ENCODE data around the gene IGF2BP2. TPM values are rescaled to one million over a fixed set of nuclear protein-coding genes. Genes with fewer than 3 reads are reported as not detected.
"Not testable (repeated sequence)": the region's sequence is repeated elsewhere in the genome, so short reads cannot be mapped to it uniquely, and the experiment has no call there.

The IGF2BP2 gene
- polyA plus RNA-seq, 1 donor = 38.3 TPM

DNA sequence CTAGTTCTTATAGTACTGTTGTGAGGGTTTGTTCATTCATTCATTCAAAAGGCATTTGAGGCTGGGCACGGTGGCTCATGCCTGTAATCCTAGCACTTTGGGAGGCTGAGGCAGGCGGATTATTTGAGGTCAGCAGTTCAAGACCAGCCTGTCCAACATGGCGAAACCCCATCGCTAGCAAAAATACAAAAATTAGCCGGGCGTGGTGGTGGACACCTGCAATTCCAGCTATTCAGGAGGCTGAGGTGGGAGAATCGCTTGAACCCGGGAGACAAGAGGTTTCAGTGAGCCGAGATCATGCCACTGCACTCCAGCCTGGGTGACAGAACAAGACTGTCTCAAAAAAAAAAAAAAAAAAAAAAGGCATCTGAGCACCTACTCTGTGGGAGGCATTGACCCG, 163.5 kb downstream of the IGF2BP2 start:
- DNase-seq (ENCODE audit: low read depth) = not testable (repeated sequence)

DNA sequence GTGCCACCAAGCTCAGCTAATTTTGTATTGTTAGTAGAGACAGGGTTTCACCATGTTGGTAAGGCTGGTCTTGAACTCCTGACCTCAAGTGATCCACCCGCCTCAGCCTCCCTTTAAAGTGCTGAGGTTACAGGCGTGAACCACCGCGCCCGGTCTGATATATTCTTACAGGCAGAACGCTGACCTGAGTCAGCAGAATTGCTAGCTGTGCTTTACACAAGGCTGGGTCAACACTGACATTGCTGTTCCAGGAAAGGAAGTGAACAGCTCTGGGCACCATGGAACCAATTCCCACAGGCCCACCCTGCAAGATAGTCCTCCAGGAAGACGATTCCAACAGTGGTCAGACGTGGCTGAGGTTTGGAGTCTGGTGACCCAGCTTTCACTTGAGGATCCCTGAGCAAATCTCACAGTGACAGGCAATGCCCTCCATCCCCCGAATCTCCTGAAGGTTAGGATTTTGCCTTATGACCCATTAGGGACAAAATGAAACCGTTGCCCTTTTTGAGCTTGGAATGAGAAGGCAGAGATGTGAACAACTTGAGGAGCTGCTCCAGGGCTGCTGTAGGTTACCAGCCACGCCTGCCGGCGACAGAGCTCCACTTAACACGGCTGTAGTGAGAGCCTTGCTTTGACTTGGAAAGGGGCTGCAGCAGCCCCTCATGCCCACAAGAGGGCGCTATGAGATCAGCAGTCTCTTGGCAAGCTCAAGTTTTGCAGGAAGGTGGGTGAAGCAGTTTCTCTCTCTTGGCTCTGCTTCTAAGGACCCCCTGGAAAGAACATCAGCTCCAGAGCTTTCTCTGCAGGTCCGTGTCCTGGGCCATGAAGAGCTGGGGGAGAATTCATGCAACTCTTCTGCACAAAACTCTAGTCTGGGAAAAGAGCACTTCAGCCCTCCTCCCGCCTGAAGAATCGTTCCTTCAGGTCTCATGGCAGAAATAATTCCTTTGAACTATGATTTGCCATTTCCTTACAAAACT, 164.6 kb downstream of the IGF2BP2 start:
- DNase-seq (ENCODE audit: low read depth) = peak; percentile 44

DNA sequence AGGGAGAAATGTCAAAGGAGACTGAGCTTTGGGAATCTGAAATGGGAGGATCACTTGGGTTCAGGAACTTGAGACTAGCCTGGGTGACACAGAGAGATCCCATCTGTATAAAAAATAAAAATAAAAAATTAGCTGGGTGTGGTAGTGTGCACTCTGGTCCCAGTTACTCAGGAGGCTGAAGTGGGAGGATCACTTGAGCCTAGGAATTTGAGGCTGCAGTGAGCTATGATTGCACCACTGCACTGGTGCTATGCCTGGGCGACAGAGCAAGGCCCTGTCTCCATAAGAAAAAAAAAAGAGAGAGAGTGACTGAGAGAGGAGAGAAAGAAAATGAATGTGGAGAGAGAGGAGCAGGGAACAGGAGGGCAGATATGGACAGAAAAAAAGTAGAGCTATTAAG, 165.9 kb downstream of the IGF2BP2 start:
- no peak for DNase-seq (ENCODE audit: low read depth)

DNA sequence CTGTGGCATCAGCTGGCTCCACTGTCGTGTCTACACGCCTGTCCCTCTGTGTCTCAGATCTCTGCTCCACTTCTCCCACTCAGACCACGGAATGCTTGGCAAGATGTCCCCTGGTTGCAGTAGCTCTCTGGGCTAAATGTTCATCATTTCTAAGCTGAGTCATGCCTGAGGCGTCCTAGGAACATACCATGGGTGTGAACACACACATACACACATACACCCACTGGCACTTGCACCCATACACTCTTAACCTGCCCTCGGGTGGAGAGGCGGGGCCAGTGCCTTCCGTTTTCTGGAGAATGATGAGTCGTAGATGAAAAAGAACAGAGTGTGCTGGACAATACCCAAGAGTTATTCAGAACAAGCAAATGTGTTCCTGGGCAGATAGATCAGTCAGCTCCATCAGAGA, 166.3 kb downstream of the IGF2BP2 start:
- DNase-seq (ENCODE audit: low read depth) = no peak

DNA sequence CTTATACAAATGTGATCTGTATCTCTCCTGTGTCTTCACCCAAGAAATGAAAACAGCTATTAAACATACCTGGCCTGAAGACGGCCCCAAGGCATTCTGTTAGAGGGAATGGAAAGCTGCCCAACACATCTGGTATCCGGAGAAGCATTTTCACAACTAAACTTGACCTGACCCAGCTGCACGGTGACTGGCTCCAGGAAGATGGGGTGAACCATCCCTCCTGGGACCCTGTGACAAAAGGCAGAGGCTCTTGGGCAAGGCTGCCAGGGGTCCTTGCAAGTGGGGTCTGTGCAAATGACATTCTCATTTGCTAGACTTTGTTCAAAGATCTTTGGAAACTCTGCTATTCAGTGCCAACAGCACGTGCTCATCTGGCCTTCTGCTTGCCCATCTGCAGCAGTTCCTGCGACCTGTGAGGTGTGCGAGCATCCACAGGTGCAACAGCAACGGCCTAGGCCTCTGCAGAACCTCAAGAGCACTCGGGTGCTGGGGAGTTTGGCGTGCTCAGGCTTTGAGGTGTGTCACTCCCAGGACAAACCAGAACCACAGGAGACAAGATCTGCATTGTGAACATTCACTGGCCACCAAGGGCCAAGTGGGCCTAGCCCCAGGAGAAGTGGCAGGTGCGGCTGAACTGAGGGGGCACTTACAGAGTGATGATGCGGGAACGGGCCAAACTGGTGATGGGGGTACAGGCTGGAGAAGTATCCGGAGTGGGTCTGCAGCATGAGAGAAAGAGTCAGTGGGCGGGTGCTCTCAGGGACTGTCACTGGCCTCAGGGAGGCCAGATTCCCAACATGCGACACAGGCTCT, 166.9 kb downstream of the IGF2BP2 start:
- DNase-seq (ENCODE audit: low read depth) = no peak

DNA sequence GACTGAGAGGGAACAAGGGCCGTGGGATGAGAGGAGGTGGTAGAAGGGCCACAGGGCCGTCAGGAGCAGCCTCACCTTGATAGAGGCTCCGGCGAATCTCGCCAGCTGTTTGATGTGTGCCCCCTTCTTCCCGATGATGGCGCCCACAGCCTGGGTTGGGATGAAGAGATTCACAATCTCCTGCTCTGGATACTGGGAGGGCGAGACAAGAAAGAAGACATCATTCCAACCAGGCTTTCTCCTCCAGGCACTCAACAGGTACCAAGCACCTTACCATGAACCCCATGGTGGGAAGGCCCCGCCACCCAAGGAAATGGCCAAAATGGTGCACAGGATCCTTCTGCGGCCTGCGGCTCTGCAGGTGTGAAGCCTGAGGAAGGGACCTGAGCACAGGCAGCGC, 167.6 kb downstream of the IGF2BP2 start:
- DNase-seq (ENCODE audit: low read depth) = no peak

DNA sequence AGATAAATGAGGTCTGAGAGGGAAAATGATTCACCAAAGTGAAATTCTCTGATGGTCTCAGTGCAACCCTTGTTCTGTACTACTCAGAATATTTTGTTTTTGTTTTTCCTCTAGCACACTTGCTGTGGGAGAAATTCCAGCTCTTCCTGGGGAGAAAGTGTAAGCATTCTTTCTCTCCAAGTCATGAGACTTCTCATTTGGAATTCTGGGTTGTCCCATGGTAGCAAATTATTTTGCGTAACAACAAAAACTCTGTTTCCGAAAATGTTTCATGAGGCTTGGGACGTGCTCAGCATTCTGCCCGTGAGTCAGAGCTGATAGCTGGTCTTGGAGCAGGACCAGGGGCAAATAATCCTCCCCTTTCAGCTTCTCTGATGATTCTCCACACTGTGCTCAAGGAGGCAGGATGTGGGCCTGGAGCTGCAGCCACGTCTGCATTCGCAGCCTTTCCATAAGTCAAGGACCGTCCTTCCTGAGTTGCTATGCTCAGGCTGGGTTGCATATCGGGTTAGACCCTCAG, 168.5 kb downstream of the IGF2BP2 start:
- no peak for DNase-seq (ENCODE audit: low read depth)

DNA sequence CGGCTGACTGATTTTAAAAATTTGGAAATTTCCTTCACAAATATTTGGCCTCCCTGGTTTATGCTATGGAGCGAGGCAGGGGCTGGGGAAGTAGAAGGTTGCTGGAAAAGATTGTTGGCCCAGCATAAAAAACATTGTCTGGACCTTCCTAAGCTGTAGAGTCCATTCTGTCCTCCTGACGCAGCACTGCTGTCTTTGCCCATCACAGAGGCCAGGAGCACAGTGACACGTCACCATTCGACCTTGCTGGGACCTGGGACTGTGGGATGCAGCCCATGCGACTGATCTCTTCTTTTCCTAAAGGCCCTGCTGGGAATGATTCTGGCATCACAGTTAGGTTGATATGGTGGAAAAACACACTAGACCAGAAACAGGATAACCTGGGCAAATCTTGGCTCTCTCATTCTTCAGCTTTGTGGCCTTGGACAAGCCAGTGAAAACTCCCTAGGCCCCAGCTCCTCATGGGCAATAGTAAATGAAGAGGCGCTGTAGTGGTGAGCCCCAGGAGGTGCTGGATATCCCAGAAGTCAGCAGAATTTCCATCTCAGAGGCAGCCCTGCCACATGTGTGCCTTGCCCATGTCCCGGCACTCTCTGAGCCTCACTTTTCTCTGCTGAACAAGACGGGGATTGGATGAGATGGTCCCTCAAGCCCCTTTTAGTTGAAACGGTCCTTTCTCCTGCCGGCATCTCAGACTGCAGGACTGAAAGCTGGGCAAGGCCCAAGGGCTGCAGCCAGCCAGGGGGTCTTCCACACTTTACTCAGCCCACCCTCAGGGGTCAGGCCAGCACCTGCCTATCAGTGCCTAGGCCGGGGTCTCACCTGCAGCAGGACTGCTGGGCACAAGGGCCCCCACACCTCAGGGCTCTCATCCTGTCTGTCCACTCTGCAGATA, 169.2 kb downstream of the IGF2BP2 start:
- no peak for DNase-seq (ENCODE audit: low read depth)

DNA sequence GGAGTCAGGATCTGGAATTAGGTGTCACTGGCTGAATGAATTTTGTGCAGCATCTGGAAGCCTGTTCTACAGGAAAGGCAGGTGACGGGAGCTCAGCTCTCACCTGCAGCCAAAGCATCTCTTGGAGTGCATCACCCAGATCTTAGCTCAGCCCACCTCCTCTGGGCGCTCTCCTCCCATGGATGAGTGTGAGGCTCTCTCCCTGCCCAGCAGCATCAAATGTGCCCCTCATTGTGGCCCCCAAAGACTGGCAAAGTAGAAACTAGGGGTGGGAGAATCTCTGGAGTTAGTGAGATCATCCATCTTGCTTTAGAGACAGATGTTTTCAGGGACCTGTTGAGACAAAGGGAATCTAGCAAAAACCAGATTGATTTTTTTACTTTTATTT, 170.1 kb downstream of the IGF2BP2 start:
- DNase-seq (ENCODE audit: low read depth) = no peak

DNA sequence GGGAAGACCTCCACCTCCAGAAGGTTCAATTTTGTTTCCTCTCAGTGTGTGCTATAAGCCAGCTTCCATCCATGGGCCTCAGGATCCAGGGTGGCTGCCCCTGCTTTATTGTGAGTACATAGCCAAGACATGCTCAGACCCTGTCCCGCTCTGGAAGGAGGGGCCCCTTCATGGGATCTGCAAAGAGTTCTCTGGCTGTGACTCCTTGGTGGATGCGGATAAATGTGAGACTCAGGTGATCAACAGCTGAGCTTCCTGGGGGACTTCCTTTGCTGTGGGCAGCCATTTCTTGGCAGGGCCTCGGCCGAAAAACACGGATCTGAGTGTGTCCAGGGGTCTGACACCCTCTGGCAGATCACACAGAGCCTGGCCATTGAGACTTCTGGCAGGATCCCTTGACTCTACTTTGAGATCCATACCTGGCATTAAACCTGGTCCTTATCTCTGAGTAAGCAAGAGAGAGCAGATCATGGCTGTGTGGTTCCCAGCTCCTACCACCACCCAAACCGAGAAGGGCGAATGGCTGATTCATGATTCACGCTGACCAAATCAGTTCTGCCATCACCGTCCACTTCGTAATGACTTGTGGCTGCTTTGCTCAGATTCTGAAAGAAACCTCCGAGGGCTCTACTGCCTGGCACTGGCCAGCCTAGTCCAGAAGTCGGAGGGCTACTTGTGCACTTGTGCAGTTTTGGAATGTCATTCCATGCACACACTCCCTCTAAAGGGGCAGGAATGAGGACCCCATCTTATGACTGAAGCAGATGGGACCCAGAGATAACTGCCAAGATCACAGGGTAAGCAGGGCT, 170.7 kb downstream of the IGF2BP2 start:
- DNase-seq (ENCODE audit: low read depth) = no peak

DNA sequence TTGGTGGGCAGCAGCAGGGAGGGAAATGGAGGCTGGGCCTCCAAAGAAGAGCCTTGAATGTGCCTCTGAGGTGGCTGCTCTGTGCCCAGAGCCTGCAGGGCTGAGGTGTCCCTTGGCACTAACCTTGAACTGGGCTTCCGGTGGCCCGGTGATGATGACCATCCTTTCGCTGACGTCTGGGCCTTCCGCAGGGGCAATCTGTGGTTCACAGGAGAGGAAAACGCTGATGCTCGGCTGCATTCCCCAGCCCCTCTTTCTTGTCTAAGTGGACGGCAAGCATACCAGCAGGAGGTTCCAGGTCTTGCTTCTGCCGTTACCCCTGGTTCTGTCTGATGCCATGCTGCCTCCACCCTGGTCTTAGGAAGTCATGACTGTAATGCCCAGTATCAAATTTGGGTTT, 172.9 kb downstream of the IGF2BP2 start:
- DNase-seq (ENCODE audit: low read depth) = no peak

DNA sequence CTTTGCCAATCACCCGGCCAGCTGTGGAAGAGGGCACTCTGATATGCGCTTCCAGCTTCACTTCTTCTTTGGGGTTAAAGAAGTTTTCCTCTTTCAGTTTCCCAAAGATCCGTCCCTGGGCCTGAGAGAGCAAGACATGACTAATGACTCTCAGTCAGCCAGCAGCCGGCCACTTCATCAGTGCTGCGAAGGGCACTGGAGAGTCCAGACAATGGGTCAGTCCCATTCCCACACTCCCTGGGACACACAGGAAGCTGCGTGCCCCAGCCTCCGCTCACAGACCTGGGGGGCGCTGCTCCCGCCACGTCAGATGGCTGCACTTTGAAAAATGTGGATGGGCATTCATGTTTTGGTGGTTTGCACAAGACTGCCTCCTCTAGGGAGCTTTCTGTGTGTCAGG, 175.4 kb downstream of the IGF2BP2 start:
- DNase-seq (ENCODE audit: low read depth) = no peak

DNA sequence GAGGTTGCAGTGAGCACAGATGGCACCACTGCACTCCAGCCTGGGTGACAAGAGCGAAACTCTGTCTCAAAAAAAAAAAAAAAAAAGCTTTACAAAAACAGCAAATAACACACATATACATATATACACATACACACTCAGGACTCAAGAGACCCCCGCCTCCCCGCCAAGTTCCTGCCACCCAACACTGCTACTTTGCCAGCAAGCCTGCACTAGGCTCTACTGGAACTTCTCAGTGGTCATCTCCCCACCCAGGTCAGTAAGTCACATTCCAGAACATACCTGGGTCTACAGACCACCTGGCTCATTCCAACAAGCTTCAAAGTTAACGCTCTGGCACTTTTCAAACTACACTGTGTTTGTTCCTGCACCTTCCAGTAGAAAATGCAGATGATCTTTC, 176.4 kb downstream of the IGF2BP2 start:
- DNase-seq (ENCODE audit: low read depth) = no peak

DNA sequence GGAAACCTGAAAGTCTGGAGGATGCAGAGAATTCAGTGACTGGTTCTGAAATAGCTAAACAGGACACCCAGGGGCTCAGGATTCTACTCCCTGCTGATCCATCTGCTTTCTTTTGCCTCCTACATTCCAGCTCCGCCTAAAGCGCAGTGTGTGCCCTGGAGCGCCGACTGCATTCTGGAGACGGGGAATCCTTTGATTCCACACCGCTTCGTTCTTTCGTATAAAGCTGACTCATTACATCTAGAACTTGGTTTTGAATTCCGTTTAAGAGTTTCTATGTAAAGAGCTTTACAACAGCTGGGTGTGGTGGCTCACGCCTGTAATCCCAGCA, 177.0 kb downstream of the IGF2BP2 start:
- no peak for DNase-seq (ENCODE audit: low read depth)

DNA sequence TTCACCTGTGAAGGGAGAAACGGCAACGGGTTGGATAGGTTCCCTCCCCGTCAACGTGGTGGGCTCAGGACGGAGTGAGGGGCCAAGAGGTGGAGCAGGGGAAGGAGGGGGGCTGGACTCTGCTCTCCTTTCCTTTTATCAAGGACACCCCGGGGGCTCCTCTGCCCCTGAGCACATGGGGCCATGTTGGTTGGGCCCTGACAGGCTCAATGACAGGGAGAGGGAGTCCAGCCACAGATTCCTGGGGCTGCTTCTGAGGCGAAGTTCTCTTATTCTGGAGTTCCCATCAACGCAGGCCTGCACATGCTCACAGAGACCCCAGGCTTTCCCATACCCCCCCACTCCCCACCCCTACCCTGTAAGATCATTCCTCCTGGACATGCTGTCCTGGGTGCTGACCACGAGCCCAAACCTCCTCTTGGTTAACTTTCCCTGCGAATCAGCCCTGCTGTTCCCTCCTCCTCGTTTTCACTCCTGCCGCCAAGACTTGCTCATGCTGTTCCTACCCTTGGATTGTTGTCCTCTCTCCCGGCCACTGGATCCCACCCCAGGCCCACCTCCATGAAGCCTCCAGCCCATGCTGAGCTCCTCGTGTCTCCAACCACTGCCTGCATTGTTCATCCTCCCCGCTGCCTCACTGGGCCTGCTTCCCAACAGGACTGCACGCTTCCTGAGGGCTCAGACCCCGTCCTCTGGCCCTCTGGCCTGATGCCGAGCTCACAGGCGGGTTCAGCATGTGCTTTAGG, 177.5 kb downstream of the IGF2BP2 start:
- DNase-seq (ENCODE audit: low read depth) = no peak

DNA sequence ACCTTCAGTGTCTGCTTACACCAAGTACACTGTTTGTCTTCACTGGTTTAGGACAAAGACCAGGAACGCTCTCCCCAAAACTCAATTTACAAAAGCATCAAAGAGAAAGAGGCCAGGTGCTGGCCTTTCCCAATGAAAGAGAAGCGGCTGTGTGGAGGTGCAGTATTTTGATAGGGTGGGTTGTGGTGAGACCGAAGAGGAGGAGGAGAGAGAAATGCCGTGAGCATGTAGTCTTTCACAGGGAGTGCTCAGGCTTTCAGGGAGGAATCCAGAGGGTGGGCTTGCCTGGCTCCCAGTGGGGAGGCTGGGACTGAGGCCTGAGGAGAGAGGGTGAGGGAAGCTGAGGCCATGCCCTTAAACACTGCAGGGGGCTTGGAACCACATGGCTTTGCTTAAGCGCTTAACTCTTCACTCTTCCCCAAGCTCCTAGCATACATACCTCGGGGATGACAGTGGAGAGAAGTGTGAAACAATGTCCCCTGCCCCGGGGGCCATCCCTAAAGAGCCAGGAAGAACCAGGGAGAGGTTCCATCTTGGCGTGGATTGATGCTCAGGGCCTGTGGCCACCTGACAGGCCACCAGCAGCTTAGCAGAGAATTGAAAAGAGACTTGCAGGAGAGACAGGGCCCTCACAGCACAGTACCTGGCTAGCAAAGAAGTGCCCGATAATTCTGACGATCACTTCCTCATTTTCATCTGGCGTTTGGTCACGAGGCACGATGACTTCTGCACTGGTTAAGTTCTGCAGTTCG, 178.3 kb downstream of the IGF2BP2 start:
- no peak for DNase-seq (ENCODE audit: low read depth)

DNA sequence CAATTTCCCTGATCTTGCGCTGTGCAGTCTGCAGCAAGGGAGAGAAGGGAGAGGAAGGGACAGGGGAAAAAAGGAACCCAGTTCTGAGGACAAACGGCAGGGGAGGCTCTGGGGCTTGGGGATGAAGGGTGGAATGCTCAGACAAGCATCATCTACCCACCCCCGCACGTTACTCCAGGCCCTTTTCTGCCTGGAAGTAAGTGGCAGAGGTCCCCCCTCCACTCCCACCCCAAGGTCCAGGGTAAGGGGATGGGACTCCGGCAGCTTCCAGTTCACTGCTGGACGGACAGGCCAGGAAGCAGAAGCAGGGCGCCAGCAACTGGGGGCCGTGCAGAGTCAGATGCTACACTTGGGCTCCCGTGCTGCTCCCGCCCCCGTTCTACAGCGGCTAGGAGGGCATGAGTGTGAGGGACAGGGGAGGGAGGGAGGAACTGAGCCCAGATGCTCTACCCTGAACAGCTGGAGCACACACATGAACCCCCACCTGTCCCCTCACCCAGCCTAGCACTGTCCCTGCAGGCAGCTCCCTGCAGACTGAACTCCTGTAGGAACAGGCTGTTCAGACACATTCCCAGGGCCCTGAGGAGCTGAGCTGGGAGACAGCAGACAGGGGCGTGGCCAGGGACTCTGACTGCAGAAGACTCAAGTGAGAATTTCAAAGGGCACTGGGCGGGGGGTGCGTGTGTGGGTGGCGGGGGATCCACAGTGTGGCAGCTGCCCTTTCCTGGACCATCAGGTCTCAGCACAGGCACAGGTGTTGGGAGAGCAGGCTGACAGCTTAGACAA, 179.1 kb downstream of the IGF2BP2 start:
- DNase-seq (ENCODE audit: low read depth) = no peak

DNA sequence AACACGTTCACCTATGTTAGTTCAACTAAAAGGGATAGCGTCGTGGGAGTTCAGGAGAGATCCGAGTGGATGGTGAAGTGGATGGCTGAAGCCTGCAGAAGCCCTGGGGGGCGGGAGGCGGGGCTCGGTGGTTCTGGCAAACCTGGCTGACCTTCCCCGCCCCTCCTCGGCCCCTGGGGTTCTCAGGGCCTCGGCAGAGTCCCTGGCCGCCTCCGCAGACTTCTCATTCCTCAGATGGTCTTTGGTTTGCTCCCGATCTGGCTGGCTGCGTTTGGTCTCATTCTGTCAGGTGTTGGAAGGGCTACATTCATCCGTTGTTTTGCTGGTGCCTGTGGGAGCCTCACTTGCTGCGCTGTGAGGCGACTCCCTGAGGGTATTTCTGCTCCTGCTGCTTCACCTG, 179.7 kb downstream of the IGF2BP2 start:
- not testable (repeated sequence) for DNase-seq (ENCODE audit: low read depth)

Measured in forelimb muscle (tissue), 1 donor.